HepG2 (cell line): ENCODE data around the gene PAQR6. TPM values are rescaled to one million over a fixed set of nuclear protein-coding genes. Genes with fewer than 3 reads are reported as not detected.

Experiments used
- ATF5 ChIP-seq: sonication (generic); formaldehyde crosslinking; IDR thresholded peaks from 2 replicates; pipeline ENCODE4 v1.4.0; 2020; ENCODE audit warnings: mild to moderate bottlenecking, low read depth, missing genetic modification reagents
- BRD4 ChIP-seq: sonication (generic); formaldehyde crosslinking; IDR thresholded peaks from 2 replicates; pipeline ENCODE4 v1.4.0; 2020; ENCODE audit warnings: missing genetic modification reagents
- GLMP ChIP-seq: sonication (generic); formaldehyde crosslinking; IDR thresholded peaks from 2 replicates; pipeline ENCODE4 v1.9.0; 2021; ENCODE audit warnings: missing genetic modification reagents, mild to moderate bottlenecking, borderline replicate concordance
- HNRNPUL1 ChIP-seq: fragments of 200-400 bp; formaldehyde crosslinking; IDR thresholded peaks from 2 replicates; pipeline ENCODE4 v1.6.1; 2017; ENCODE audit warnings: low read depth, mild to moderate bottlenecking, low read length, moderate library complexity
- KDM5B ChIP-seq: sonication (generic); formaldehyde crosslinking; IDR thresholded peaks from 2 replicates; pipeline ENCODE4 v1.4.0; 2020; ENCODE audit warnings: missing genetic modification reagents, mild to moderate bottlenecking, borderline replicate concordance
- MXD3 ChIP-seq: IDR thresholded peaks from 2 replicates; pipeline ENCODE4 v1.6.1; 2016; ENCODE audit warnings: mild to moderate bottlenecking, missing biosample characterization, missing genetic modification reagents
- NCOA1 ChIP-seq: sonication (generic); formaldehyde crosslinking; IDR thresholded peaks from 2 replicates; pipeline ENCODE4 v1.9.0; 2021; ENCODE audit warnings: missing genetic modification reagents
- NONO ChIP-seq, 2 experiments: fragments of 450-650 bp in 1 of 2; sonication (generic) in 1 of 2; formaldehyde crosslinking in 1 of 2; IDR thresholded peaks in 1 of 2; conservative IDR thresholded peaks in 1 of 2; 2 replicates each; pipeline versions ENCODE4 v1.6.1 to v1.8.0; 2017 to 2022; ENCODE audit warnings: mild to moderate bottlenecking in 1 of 2, missing genetic modification reagents in 1 of 2, moderate library complexity in 1 of 2
- RARA ChIP-seq: IDR thresholded peaks from 2 replicates; pipeline ENCODE4 v1.6.1; 2016; ENCODE audit warnings: missing genetic modification reagents, missing compliant biosample characterization
- TCF7L2 ChIP-seq: IDR thresholded peaks from 2 replicates; pipeline ENCODE4 v1.6.1; 2011; ENCODE audit warnings: mild to moderate bottlenecking, low read depth, low read length, moderate library complexity
- XRCC5 ChIP-seq: fragments of 200-400 bp; formaldehyde crosslinking; optimal IDR thresholded peaks from 2 replicates; pipeline ENCODE3; 2017; ENCODE audit warnings: mild to moderate bottlenecking, low read length
- ZFP36L1 ChIP-seq: sonication (generic); formaldehyde crosslinking; IDR thresholded peaks from 2 replicates; pipeline ENCODE4 v1.8.0; 2022; ENCODE audit warnings: mild to moderate bottlenecking, missing genetic modification reagents, moderate library complexity
- ZNF296 ChIP-seq: sonication (generic); formaldehyde crosslinking; conservative IDR thresholded peaks from 2 replicates; pipeline ENCODE4 v1.5.0; 2020; ENCODE audit warnings: mild to moderate bottlenecking, missing genetic modification reagents
- ZNF329 ChIP-seq: sonication (generic); formaldehyde crosslinking; IDR thresholded peaks from 2 replicates; pipeline ENCODE4 v1.9.0; 2021; ENCODE audit warnings: low read depth, mild to moderate bottlenecking, missing genetic modification reagents
- ZNF609 ChIP-seq: sonication (generic); formaldehyde crosslinking; IDR thresholded peaks from 2 replicates; pipeline ENCODE4 v1.4.0; 2020; ENCODE audit warnings: mild to moderate bottlenecking, missing genetic modification reagents, borderline replicate concordance
- ZNF629 ChIP-seq: sonication (generic); formaldehyde crosslinking; conservative IDR thresholded peaks from 2 replicates; pipeline ENCODE4 v1.5.0; 2020; ENCODE audit warnings: missing genetic modification reagents
- ZNF782 ChIP-seq: sonication (generic); formaldehyde crosslinking; IDR thresholded peaks from 2 replicates; pipeline ENCODE4 v1.4.0; 2020; ENCODE audit warnings: missing genetic modification reagents, mild to moderate bottlenecking, borderline replicate concordance
- ZUFSP ChIP-seq: sonication (generic); formaldehyde crosslinking; IDR thresholded peaks from 2 replicates; pipeline ENCODE4 v1.9.0; 2021; ENCODE audit warnings: missing genetic modification reagents, mild to moderate bottlenecking, borderline replicate concordance
- polyA plus RNA-seq, 8 experiments: library from polyadenylated mRNA; depleted of rRNA in 3 of 8; stranded (reverse) in 7 of 8; unstranded in 1 of 8; fragments of >200 nt; fragmentation: Illumina TruSeq in 4 of 8; extraction: Trizol in 4 of 8; gene quantifications; 2 replicates each; pipeline versions ENCODE4 v1.2.1 to v1.2.3, GENCODE V29; 2011 to 2016; ENCODE audit warnings: low read depth in 4 of 8, missing spikeins in 1 of 8, mixed read lengths in 1 of 8; ENCODE audit not compliant: insufficient read depth in 1 of 8
- total RNA-seq, 5 experiments: library from RNA; depleted of rRNA; stranded (reverse); fragments of >200 nt; fragmentation: Illumina TruSeq; extraction: Trizol; gene quantifications; 2 replicates each; pipeline ENCODE4 v1.2.3, GENCODE V29; 2016; ENCODE audit warnings: low read depth in 1 of 5

Gene PAQR6
- total and polyA plus RNA-seq, 2 of the 13 experiments (the other 11 are each of a cell fraction or from before 2014, with no cell fraction given) = 0.82 to 1.4 TPM

- no peak for TF ChIP-seq ZNF629 (CRISPR knock-in tag)
- TF ChIP-seq KDM5B (CRISPR knock-in tag) = peak; percentile 50; the same call in 1 of the 2 replicates
- no peak for TF ChIP-seq BRD4 (CRISPR knock-in tag)
- TF ChIP-seq ZUFSP (CRISPR knock-in tag) = no peak
- TF ChIP-seq NONO (IDR thresholded peaks at IDR 0.05) = no peak
- TF ChIP-seq NONO (CRISPR knock-in tag; conservative IDR thresholded peaks at IDR 0.05) = peak; percentile 30; the same call in 1 of the 2 replicates
- no peak for TF ChIP-seq HNRNPUL1
- no peak for TF ChIP-seq ZFP36L1 (CRISPR knock-in tag)
- peak; percentile 30; the same call in 1 of the 2 replicates for TF ChIP-seq ZNF609 (CRISPR knock-in tag)
- no peak for TF ChIP-seq ZNF296
- no peak for TF ChIP-seq GLMP (CRISPR knock-in tag)
- no peak for TF ChIP-seq ZNF782
- no peak for TF ChIP-seq NCOA1
- TF ChIP-seq TCF7L2 = no peak
- TF ChIP-seq XRCC5 = peak; percentile 83
- TF ChIP-seq MXD3 = no peak
- no peak for TF ChIP-seq RARA (CRISPR knock-in tag)
- no peak for TF ChIP-seq ATF5
- no peak for TF ChIP-seq ZNF329
These were observed 54.2 kb downstream of the PAQR6 start, which contains the start of gene SLC25A44 (continued) for GRCh38 chr1:156193488-156194299.
